ENCODE results near the gene NNMT.

- no peak for TF ChIP-seq TAF7 (tag; IDR thresholded peaks at IDR 0.05)
- no peak for TF ChIP-seq PHF21A (IDR thresholded peaks at IDR 0.05; ENCODE audit: borderline replicate concordance, low read depth)
- TF ChIP-seq EZH2 (IDR thresholded peaks at IDR 0.05; ENCODE audit: borderline replicate concordance, low read depth, low read length), result no peak
- no peak for TF ChIP-seq TARDBP (IDR thresholded peaks at IDR 0.05)
- TF ChIP-seq ZNF584 (CRISPR knock-in tag; IDR thresholded peaks at IDR 0.05; ENCODE audit: low read depth), result no peak
- no peak for TF ChIP-seq RBM17 (IDR thresholded peaks at IDR 0.05; ENCODE audit: borderline replicate concordance, low read depth, low read length)
- no peak for TF ChIP-seq MAZ (CRISPR knock-in tag; conservative IDR thresholded peaks at IDR 0.05 in 1 of 2, IDR thresholded peaks at IDR 0.05 in 1 of 2)
- TF ChIP-seq CTCF (IDR thresholded peaks at IDR 0.05 in 2 of 3, conservative IDR thresholded peaks at IDR 0.05 in 1 of 3; ENCODE audit: insufficient read depth in 2 of 3, low read depth in 1 of 3, low read length in 3 of 3), result no peak
- TF ChIP-seq WHSC1 (IDR thresholded peaks at IDR 0.05; ENCODE audit: low read length), result no peak
- TF ChIP-seq ZNF318 (IDR thresholded peaks at IDR 0.05; ENCODE audit: borderline replicate concordance in 1 of 2, low read depth in 1 of 2), result no peak
- no peak for TF ChIP-seq ZC3H4 (CRISPR knock-in tag; IDR thresholded peaks at IDR 0.05; ENCODE audit: borderline replicate concordance)
- no peak for TF ChIP-seq FOXA1 (IDR thresholded peaks at IDR 0.05; ENCODE audit: borderline replicate concordance)
Observed at GRCh38 chr11:114257621-114258558, 38.3 kb upstream of the NNMT start.

Data from K562 (cell line).